SK-N-SH treated with all-trans-retinoic acid at 6 μM for 48 hours (cell line): ENCODE results near the gene NEMF.
"Not testable (repeated sequence)": the region's sequence is repeated elsewhere in the genome, so short reads cannot be mapped to it uniquely, and the experiment has no call there.

Experiments
- ATAC-seq: fragments of 200-7000 bp; cut with Tn5 transposase; 3 replicates; pipeline ENCODE4 v1.9.1; 2020; ENCODE audit warnings: mild to moderate bottlenecking, moderate library complexity
- ARNTL ChIP-seq: fragments of 450-650 bp; formaldehyde crosslinking; IDR thresholded peaks from 2 replicates; pipeline ENCODE4 v1.5.0; 2020; ENCODE audit warnings: low read depth, mild to moderate bottlenecking, moderate library complexity, borderline replicate concordance
- BACH2 ChIP-seq: fragments of 250-450 bp; sonication (Bioruptor Pico); IDR thresholded peaks from 2 replicates; pipeline ENCODE4 v1.9.0; 2021; ENCODE audit warnings: mild to moderate bottlenecking, borderline replicate concordance
- CSRNP3 ChIP-seq: fragments of 250-450 bp; sonication (Bioruptor Pico); IDR thresholded peaks from 2 replicates; pipeline ENCODE4 v1.5.1; 2021; ENCODE audit warnings: mild to moderate bottlenecking, moderate library complexity
- ESRRG ChIP-seq: fragments of 250-450 bp; sonication (Bioruptor Pico); IDR thresholded peaks from 2 replicates; pipeline ENCODE4 v1.6.1; 2021; ENCODE audit warnings: mild to moderate bottlenecking
- GLIS3 ChIP-seq: fragments of 250-450 bp; sonication (Bioruptor Pico); IDR thresholded peaks from 2 replicates; pipeline ENCODE4 v1.5.0; 2020; ENCODE audit warnings: mild to moderate bottlenecking, moderate library complexity
- ISL1 ChIP-seq: fragments of 250-450 bp; sonication (Bioruptor Pico); IDR thresholded peaks from 2 replicates; pipeline ENCODE4 v2.1.2; 2022; ENCODE audit warnings: mild to moderate bottlenecking, moderate library complexity
- OSR1 ChIP-seq: fragments of 250-450 bp; sonication (Bioruptor Pico); IDR thresholded peaks from 2 replicates; pipeline ENCODE4 v1.8.0; 2022; ENCODE audit warnings: moderate library complexity, mild to moderate bottlenecking, inconsistent platforms
- POU6F1 ChIP-seq: fragments of 250-450 bp; sonication (Bioruptor Pico); IDR thresholded peaks from 2 replicates; pipeline ENCODE4 v1.8.0; 2021; ENCODE audit warnings: low read depth, mild to moderate bottlenecking, moderate library complexity, borderline replicate concordance
- SNAI2 ChIP-seq: fragments of 250-450 bp; sonication (Bioruptor Pico); IDR thresholded peaks from 2 replicates; pipeline ENCODE4 v1.5.0; 2020; ENCODE audit warnings: mild to moderate bottlenecking, moderate library complexity
- TOX ChIP-seq: fragments of 250-450 bp; sonication (Bioruptor Pico); IDR thresholded peaks from 2 replicates; pipeline ENCODE4 v1.8.0; 2021; ENCODE audit warnings: mild to moderate bottlenecking, moderate library complexity, borderline replicate concordance
- ZC3H10 ChIP-seq: fragments of 250-450 bp; sonication (Bioruptor Pico); IDR thresholded peaks from 2 replicates; pipeline ENCODE4 v1.5.1; 2021; ENCODE audit warnings: mild to moderate bottlenecking, moderate library complexity
- ZFP3 ChIP-seq: fragments of 250-450 bp; sonication (Bioruptor Pico); IDR thresholded peaks from 2 replicates; pipeline ENCODE4 v1.5.0; 2020; ENCODE audit warnings: mild to moderate bottlenecking, moderate library complexity
- ZFP30 ChIP-seq: fragments of 450-650 bp; formaldehyde crosslinking; IDR thresholded peaks from 2 replicates; pipeline ENCODE4 v1.5.0; 2022; ENCODE audit warnings: mild to moderate bottlenecking, moderate library complexity
- ZNF565 ChIP-seq: fragments of 450-650 bp; formaldehyde crosslinking; conservative IDR thresholded peaks from 2 replicates; pipeline ENCODE4 v1.5.0; 2020; ENCODE audit warnings: low read depth, mild to moderate bottlenecking, moderate library complexity
- ZNF70 ChIP-seq: fragments of 450-650 bp; formaldehyde crosslinking; IDR thresholded peaks from 2 replicates; pipeline ENCODE4 v1.5.0; 2020; ENCODE audit warnings: mild to moderate bottlenecking, moderate library complexity
- ZNF8 ChIP-seq: fragments of 450-650 bp; formaldehyde crosslinking; IDR thresholded peaks from 2 replicates; pipeline ENCODE4 v1.5.0; 2020; ENCODE audit warnings: mild to moderate bottlenecking, moderate library complexity
- TF ChIP-seq, protein P1 (sequence below): fragments of 250-450 bp; sonication (Bioruptor Pico); IDR thresholded peaks from 2 replicates; pipeline ENCODE4 v1.5.1; 2020; ENCODE audit warnings: low read depth, mild to moderate bottlenecking, moderate library complexity
- TF ChIP-seq, protein P2 (sequence below): fragments of 250-450 bp; sonication (Bioruptor Pico); IDR thresholded peaks from 2 replicates; pipeline ENCODE4 v1.5.0; 2020; ENCODE audit warnings: mild to moderate bottlenecking, moderate library complexity
- TF ChIP-seq, protein P3 (sequence below): fragments of 250-450 bp; sonication (Bioruptor Pico); IDR thresholded peaks from 2 replicates; pipeline ENCODE4 v1.8.0; 2020; ENCODE audit warnings: mild to moderate bottlenecking, moderate library complexity, borderline replicate concordance

NEMF gene

DNA sequence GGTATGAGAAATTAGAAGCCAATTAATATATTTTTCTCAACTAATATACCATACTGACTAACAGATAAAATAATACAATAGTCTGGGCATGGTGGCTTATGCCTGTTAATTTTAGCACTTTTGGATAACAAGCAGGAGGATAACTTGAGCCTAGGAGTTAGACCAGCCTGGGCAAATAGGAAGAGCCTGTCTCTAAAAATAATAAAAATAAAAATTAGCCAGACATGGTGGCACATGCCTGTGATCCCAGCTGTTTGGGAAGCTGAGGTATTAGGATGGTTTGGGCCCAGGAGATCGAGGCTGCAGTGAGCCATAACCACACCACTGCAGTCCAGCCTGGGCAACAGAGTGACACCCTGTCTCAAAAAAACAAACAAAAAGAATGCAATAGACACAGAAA is 60.0 kb downstream of the NEMF start:
- no peak for ATAC-seq

DNA sequence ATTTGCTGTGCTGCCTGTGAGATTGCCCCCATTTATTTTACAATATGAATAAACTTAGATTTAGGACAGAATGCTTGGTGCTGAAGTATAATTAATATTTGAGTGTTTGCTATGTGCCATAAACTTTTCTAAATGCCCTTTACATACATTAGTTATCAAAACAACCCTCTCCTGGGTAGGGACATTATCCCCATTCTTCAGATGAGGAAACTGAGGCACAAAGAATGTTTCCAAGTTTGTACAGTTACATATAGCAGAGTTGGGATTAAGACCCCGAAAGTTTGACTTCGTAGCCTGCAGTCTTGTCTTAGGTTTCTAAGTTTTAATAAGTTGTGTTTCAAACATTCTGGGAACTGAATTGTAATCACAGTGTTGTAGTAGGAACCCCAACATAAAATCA is 66.3 kb downstream of the NEMF start:
- TF ChIP-seq POU6F1 (CRISPR knock-in tag) (no peak), CSRNP3 (no peak), ZNF8 (CRISPR knock-in tag) (no peak), ZFP3 (CRISPR knock-in tag) (no peak), SNAI2 (no peak), TOX (CRISPR knock-in tag) (no peak)
- ATAC-seq: no peak

More for the DNA sequence above, 60.0 kb downstream of the NEMF start:
- TF ChIP-seq ESRRG (CRISPR knock-in tag): no peak
- TF ChIP-seq ARNTL: no peak
- no peak for TF ChIP-seq ZNF8 (CRISPR knock-in tag)
- TF ChIP-seq, protein P1, sequence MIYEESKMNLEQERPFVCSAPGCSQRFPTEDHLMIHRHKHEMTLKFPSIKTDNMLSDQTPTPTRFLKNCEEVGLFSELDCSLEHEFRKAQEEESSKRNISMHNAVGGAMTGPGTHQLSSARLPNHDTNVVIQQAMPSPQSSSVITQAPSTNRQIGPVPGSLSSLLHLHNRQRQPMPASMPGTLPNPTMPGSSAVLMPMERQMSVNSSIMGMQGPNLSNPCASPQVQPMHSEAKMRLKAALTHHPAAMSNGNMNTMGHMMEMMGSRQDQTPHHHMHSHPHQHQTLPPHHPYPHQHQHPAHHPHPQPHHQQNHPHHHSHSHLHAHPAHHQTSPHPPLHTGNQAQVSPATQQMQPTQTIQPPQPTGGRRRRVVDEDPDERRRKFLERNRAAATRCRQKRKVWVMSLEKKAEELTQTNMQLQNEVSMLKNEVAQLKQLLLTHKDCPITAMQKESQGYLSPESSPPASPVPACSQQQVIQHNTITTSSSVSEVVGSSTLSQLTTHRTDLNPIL: no peak
- no peak for TF ChIP-seq ZFP30 (CRISPR knock-in tag)
- TF ChIP-seq TOX (CRISPR knock-in tag): no peak
- no peak for TF ChIP-seq POU6F1 (CRISPR knock-in tag)

DNA sequence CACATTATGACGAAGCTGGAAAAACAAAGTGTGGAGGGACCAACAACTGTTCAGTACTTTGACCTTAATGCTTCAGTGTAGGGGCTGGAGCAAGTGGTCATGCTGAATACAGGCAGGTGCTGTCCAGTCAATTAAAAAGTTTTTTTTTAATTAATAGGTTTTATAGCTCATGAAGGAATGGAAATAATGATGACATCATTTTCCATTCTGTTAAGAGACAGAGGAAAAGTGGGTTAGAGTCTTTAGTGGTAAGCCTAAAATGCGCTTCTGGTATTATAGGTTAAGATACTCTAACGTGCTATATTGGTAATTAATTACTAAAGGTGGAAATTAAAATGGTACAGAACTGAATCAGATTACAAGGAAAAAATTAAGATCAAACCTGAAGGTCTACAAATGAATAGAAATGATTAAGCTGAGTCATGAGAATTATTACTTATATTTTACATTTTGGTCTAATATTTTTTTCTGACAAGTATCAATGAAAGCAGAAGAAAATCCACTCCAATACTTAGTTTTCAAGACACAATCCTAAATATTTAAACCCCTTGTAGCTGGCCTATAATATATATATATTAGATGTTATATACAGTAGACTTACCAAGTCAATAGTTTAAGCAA is 69.1 kb downstream of the NEMF start:
- ATAC-seq: no peak

GRCh38 chr14:49781040-49781439 is 71.5 kb downstream of the NEMF start:
- ATAC-seq: not testable (repeated sequence)

More for the DNA sequence above, 69.1 kb downstream of the NEMF start:
- TF ChIP-seq ZC3H10 (CRISPR knock-in tag) (no peak), ZNF70 (CRISPR knock-in tag) (no peak), BACH2 (CRISPR knock-in tag) (no peak), ZNF565 (CRISPR knock-in tag) (no peak), ZNF8 (CRISPR knock-in tag) (no peak), ISL1 (CRISPR knock-in tag) (no peak), GLIS3 (no peak), ESRRG (CRISPR knock-in tag) (no peak), OSR1 (CRISPR knock-in tag) (no peak), SNAI2 (no peak), POU6F1 (CRISPR knock-in tag) (no peak)
- TF ChIP-seq, protein P2, sequence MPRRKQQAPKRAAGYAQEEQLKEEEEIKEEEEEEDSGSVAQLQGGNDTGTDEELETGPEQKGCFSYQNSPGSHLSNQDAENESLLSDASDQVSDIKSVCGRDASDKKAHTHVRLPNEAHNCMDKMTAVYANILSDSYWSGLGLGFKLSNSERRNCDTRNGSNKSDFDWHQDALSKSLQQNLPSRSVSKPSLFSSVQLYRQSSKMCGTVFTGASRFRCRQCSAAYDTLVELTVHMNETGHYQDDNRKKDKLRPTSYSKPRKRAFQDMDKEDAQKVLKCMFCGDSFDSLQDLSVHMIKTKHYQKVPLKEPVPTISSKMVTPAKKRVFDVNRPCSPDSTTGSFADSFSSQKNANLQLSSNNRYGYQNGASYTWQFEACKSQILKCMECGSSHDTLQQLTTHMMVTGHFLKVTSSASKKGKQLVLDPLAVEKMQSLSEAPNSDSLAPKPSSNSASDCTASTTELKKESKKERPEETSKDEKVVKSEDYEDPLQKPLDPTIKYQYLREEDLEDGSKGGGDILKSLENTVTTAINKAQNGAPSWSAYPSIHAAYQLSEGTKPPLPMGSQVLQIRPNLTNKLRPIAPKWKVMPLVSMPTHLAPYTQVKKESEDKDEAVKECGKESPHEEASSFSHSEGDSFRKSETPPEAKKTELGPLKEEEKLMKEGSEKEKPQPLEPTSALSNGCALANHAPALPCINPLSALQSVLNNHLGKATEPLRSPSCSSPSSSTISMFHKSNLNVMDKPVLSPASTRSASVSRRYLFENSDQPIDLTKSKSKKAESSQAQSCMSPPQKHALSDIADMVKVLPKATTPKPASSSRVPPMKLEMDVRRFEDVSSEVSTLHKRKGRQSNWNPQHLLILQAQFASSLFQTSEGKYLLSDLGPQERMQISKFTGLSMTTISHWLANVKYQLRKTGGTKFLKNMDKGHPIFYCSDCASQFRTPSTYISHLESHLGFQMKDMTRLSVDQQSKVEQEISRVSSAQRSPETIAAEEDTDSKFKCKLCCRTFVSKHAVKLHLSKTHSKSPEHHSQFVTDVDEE (CRISPR knock-in tag): no peak
- TF ChIP-seq, protein P3, sequence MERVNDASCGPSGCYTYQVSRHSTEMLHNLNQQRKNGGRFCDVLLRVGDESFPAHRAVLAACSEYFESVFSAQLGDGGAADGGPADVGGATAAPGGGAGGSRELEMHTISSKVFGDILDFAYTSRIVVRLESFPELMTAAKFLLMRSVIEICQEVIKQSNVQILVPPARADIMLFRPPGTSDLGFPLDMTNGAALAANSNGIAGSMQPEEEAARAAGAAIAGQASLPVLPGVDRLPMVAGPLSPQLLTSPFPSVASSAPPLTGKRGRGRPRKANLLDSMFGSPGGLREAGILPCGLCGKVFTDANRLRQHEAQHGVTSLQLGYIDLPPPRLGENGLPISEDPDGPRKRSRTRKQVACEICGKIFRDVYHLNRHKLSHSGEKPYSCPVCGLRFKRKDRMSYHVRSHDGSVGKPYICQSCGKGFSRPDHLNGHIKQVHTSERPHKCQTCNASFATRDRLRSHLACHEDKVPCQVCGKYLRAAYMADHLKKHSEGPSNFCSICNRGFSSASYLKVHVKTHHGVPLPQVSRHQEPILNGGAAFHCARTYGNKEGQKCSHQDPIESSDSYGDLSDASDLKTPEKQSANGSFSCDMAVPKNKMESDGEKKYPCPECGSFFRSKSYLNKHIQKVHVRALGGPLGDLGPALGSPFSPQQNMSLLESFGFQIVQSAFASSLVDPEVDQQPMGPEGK (CRISPR knock-in tag): no peak
- TF ChIP-seq, protein P1: no peak
